Brain microvascular endothelial cell (primary cell): ENCODE data around the gene LYST.

Source experiments
- DNase-seq: peaks from one replicate; pipeline ENCODE4 v3.0.0-alpha.2; 2020
- H3K27ac ChIP-seq: fragments of 250-450 bp; sonication (Bioruptor Pico); 2 replicates; pipeline ENCODE4 v1.5.1; 2020; ENCODE audit warnings: mild to moderate bottlenecking, moderate library complexity
- H3K27me3 ChIP-seq: fragments of 250-450 bp; sonication (Bioruptor Pico); replicated peaks from 2 replicates; pipeline ENCODE4 v1.5.1; 2020; ENCODE audit warnings: mild to moderate bottlenecking
- H3K36me3 ChIP-seq: fragments of 250-450 bp; sonication (Bioruptor Pico); replicated peaks from 2 replicates; pipeline ENCODE4 v1.5.1; 2020; ENCODE audit warnings: mild to moderate bottlenecking
- H3K4me3 ChIP-seq: 2 replicates; pipeline ENCODE4 v1.5.1; 2011; ENCODE audit warnings: low read depth, mild to moderate bottlenecking, control low read depth, low read length, moderate library complexity
- in situ Hi-C: cut with HindIII; loops from 2 replicates; pipeline ENCODE4 v1.10.0; 2017; ENCODE audit warnings: low sequenced_read_pairs, low pct_ligation_motif_present
- TF ChIP-seq, protein P1 (sequence below): IDR thresholded peaks from 2 replicates; pipeline ENCODE4 v1.5.1; 2011; ENCODE audit warnings: low read depth, mild to moderate bottlenecking, moderate library complexity, low read length, control low read depth, inconsistent platforms; ENCODE audit errors: missing control alignments

The LYST gene

DNA sequence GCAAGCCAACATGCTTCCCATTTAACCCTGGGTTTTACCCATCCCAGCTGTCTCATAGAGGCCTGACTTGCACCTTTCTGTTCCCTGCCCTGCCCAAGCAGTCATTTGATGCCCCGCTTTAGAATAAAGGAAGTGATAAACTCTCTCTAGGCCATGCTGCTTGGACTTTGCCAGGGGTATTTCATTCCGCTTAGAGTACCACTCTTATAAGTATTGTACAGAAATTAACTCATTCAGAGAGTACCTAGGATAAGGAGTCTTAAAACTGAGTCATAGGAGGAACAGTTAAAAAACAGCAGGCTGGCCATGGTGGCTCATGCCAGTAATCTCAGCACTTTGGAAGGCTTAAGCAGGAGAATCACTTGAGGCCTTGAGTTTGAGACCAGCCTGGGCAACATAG is 21.0 kb upstream of the LYST start:
- in situ Hi-C loops, result no loop called here
- TF ChIP-seq, protein P1, sequence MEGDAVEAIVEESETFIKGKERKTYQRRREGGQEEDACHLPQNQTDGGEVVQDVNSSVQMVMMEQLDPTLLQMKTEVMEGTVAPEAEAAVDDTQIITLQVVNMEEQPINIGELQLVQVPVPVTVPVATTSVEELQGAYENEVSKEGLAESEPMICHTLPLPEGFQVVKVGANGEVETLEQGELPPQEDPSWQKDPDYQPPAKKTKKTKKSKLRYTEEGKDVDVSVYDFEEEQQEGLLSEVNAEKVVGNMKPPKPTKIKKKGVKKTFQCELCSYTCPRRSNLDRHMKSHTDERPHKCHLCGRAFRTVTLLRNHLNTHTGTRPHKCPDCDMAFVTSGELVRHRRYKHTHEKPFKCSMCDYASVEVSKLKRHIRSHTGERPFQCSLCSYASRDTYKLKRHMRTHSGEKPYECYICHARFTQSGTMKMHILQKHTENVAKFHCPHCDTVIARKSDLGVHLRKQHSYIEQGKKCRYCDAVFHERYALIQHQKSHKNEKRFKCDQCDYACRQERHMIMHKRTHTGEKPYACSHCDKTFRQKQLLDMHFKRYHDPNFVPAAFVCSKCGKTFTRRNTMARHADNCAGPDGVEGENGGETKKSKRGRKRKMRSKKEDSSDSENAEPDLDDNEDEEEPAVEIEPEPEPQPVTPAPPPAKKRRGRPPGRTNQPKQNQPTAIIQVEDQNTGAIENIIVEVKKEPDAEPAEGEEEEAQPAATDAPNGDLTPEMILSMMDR, result no peak
- DNase-seq, result no peak
- H3K36me3 ChIP-seq, result no peaks in the 10 kb centered on the region
- H3K4me3 ChIP-seq, result no peak overlapping the region
- no peaks in the 10 kb centered on the region for H3K27me3 ChIP-seq
- no peak overlapping the region for H3K27ac ChIP-seq

DNA sequence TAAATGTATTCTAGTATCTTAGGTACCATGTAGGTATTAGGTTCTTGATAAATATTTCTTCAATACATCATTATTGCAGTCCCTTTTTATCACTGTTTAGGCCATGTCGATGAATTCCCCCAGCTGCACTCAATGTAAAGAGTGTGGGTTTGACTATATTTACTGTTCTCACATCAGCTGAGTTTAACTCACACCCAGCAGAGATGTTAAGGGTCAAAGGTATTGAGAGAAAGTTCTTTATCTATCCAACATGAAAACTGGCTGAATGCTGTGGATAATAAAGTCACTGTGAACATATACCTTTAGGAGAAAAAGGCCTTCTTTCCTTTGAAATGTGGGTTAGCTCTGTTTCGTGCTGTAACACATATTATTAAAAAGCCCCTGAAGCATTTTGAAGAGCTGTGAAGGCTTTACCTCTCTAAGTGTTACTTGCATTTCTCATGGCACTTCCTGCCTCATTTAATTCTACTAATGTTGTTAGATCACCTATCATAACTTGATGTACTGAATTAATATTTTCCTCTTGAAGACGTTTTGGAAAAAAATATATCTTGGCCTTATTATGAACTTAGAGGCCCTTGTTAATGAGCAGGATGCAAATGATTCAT is 19.1 kb upstream of the LYST start:
- DNase-seq, result no peak
- H3K27ac ChIP-seq, result no peak overlapping the region
- no peak overlapping the region for H3K4me3 ChIP-seq
- TF ChIP-seq, protein P1, result no peak
- H3K36me3 ChIP-seq, result no peaks in the 10 kb centered on the region
- in situ Hi-C loops, result no loop called here
- H3K27me3 ChIP-seq, result no peaks in the 10 kb centered on the region

DNA sequence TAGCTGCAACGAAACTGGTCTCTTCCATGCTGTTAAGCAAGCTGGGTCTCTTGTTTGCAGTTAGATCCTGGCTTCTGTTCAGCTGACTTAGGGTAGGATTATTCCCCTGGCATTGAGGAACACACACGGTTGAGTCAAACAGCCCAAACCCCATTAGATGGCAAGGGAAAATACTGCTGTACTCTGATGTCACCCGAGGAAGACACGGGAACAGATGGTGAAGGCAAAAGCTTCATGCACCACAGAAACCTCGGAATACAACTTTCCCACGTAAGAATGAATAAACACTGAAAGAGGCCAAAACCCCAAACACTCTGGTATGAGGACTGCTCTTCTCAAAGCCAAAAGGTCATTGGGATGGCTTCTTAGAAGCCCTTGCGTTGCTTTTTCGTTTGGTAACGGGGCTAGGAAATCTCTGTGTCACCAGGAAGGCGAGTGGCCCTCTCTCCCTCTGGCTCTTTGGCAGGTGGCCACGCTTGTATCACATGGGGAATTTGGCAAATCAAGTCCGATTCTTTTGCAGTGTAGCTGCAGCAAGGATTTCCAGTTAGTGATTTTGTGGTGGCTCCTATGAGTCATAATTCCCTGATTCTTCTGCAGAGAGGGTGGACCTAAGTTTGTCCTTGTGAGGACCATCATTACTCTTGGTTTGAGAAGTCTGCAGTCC is 16.7 kb upstream of the LYST start:
- DNase-seq, result peak; percentile 89
- H3K36me3 ChIP-seq, result no peaks in the 10 kb centered on the region
- in situ Hi-C loops, result no loop called here
- no peak overlapping the region for H3K27ac ChIP-seq
- peak overlapping the region; percentile 3 for H3K4me3 ChIP-seq
- H3K27me3 ChIP-seq, result no peaks in the 10 kb centered on the region
- TF ChIP-seq, protein P1, result no peak

DNA sequence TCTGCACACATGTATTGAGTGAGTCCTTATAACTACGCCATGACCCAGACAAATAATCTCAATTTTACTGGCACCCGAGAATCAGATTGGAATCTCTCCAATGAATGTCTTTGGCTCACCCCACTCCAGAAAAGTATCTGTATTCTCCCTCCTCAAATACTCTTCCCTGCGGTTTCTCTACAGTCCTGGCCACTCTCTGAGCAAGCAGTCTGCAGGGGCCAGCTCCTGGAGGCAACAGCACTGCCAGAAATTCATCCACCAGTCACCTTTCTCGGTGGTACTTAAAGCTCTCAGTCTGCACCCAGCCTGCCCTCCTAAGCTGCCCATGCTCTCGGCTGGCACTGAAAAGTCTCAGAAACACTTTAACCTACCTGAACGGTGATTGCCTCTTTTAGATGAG is 16.1 kb upstream of the LYST start:
- H3K36me3 ChIP-seq, result no peaks in the 10 kb centered on the region
- H3K27me3 ChIP-seq, result no peaks in the 10 kb centered on the region
- H3K27ac ChIP-seq, result no peak overlapping the region
- in situ Hi-C loops, result no loop called here
- TF ChIP-seq, protein P1, result no peak
- DNase-seq, result no peak
- no peak overlapping the region for H3K4me3 ChIP-seq

DNA sequence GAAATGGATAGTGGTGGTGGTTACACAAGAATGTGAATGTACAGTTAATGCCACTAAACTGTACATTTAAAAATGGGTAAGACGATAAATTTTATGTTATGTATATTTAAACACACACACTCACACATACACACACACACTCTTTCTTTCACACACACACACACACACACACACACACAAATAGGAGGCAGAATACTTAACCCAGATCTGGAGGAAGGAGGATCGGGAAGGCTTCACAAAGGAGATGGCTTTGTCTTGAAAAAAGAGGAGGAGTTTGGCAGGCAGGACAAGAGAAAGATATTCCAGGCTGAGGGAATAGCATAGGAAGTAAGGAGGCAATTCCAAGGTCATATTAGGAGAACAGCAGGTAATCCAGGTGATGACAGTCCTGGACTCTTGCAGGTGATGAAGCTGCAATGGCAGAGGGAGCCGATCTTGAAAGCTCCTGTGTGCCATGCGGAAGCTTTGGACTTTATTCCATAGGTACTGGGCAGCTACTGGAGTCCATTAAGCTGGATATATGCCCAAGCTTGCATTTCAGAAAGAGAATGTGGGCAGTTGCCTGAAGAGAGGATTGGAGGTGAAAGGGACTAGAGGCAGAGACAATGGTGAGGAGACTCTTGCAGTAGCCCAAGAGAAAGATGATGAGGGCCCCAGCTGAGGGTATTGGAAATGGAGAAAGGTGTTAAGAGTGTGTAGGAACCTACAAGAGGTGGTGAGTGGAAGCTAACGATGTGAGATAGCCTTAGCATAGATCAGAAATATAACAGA is 15.4 kb upstream of the LYST start:
- Histone ChIP-seq H3K4me3 (no peak overlapping the region), H3K27me3 (no peaks in the 10 kb centered on the region), H3K36me3 (no peaks in the 10 kb centered on the region), H3K27ac (no peak overlapping the region)
- TF ChIP-seq, protein P1, result no peak
- DNase-seq, result no peak
- in situ Hi-C loops, result no loop called here
